Measurements from ENCODE around the gene C16orf92.
"Not testable (repeated sequence)": the region's sequence is repeated elsewhere in the genome, so short reads cannot be mapped to it uniquely, and the experiment has no call there.

- not testable (repeated sequence) for TF ChIP-seq CTCF (IDR thresholded peaks at IDR 0.05 in 2 of 3, conservative IDR thresholded peaks at IDR 0.05 in 1 of 3; ENCODE audit: borderline replicate concordance in 1 of 3, insufficient read depth in 1 of 3, low read depth in 2 of 3, low read length in 2 of 3); SIN3A (IDR thresholded peaks at IDR 0.05; ENCODE audit: low read depth); CEBPB (IDR thresholded peaks at IDR 0.05; ENCODE audit: low read depth); YY1 (IDR thresholded peaks at IDR 0.05; ENCODE audit: extremely low read depth, insufficient replicate concordance, low read depth, low read length); ELF1 (IDR thresholded peaks at IDR 0.05; ENCODE audit: borderline replicate concordance, low read depth); POLR2A (IDR thresholded peaks at IDR 0.05; ENCODE audit: borderline replicate concordance, extremely low read depth, insufficient read depth, insufficient read length); POLR2AphosphoS5 (IDR thresholded peaks at IDR 0.05; ENCODE audit: low read depth, low read length)
Measured at GRCh38 chr16:30017937-30018336, 5.1 kb upstream of the C16orf92 start.
